WTC11 (cell line): ENCODE results near the gene EFEMP2.

ENCODE experiments used
- JUN ChIP-seq: sonication (generic); formaldehyde crosslinking; IDR thresholded peaks from 2 replicates; pipeline ENCODE4 v1.8.0; 2023; ENCODE audit warnings: mild to moderate bottlenecking, missing genetic modification reagents
- NR2C2 ChIP-seq: sonication (generic); formaldehyde crosslinking; IDR thresholded peaks from 2 replicates; pipeline ENCODE4 v1.8.0; 2022; ENCODE audit warnings: mild to moderate bottlenecking, missing genetic modification reagents
- RELA ChIP-seq: sonication (generic); formaldehyde crosslinking; IDR thresholded peaks from 2 replicates; pipeline ENCODE4 v1.8.1; 2022; ENCODE audit warnings: missing genetic modification reagents, mild to moderate bottlenecking, borderline replicate concordance
- TCF7 ChIP-seq: sonication (generic); formaldehyde crosslinking; IDR thresholded peaks from 2 replicates; pipeline ENCODE4 v1.8.0; 2022; ENCODE audit warnings: mild to moderate bottlenecking, low read depth, missing genetic modification reagents, moderate library complexity
- TF ChIP-seq, protein P1 (sequence below): fragments of 200-600 bp; IDR thresholded peaks from 2 replicates; pipeline ENCODE4 v1.8.0; 2022; ENCODE audit warnings: antibody characterized with exemption

- no peak for TF ChIP-seq TCF7
- no peak for TF ChIP-seq RELA (CRISPR knock-in tag)
- TF ChIP-seq, protein P1, sequence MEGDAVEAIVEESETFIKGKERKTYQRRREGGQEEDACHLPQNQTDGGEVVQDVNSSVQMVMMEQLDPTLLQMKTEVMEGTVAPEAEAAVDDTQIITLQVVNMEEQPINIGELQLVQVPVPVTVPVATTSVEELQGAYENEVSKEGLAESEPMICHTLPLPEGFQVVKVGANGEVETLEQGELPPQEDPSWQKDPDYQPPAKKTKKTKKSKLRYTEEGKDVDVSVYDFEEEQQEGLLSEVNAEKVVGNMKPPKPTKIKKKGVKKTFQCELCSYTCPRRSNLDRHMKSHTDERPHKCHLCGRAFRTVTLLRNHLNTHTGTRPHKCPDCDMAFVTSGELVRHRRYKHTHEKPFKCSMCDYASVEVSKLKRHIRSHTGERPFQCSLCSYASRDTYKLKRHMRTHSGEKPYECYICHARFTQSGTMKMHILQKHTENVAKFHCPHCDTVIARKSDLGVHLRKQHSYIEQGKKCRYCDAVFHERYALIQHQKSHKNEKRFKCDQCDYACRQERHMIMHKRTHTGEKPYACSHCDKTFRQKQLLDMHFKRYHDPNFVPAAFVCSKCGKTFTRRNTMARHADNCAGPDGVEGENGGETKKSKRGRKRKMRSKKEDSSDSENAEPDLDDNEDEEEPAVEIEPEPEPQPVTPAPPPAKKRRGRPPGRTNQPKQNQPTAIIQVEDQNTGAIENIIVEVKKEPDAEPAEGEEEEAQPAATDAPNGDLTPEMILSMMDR, result no peak
- no peak for TF ChIP-seq NR2C2
- TF ChIP-seq JUN (CRISPR knock-in tag), result no peak
These were observed 28.8 kb downstream of the EFEMP2 start for GRCh38 chr11:65843811-65844210.
